GM23248 (cell line): ENCODE measurements around the gene LSM12. TPM values are rescaled to one million over a fixed set of nuclear protein-coding genes. Genes with fewer than 3 reads are reported as not detected.

Experiments
- DNase-seq: peaks from one replicate; pipeline ENCODE4 v3.0.0-alpha.2; 2015
- H2AFZ ChIP-seq: fragments of 200-600 bp; sonication (generic); 2 replicates; pipeline ENCODE4 v1.6.1; 2016; ENCODE audit warnings: antibody characterized with exemption
- H3F3A ChIP-seq: fragments of 200-600 bp; sonication (generic); 2 replicates; pipeline ENCODE4 v1.6.1; 2016; ENCODE audit warnings: mild to moderate bottlenecking, antibody characterized with exemption, mixed run types; ENCODE audit not compliant: insufficient read depth
- H3K27ac ChIP-seq: fragments of 200-600 bp; sonication (generic); 2 replicates; pipeline ENCODE4 v1.5.1; 2016; ENCODE audit warnings: mild to moderate bottlenecking
- H3K27me3 ChIP-seq: fragments of 200-600 bp; sonication (generic); replicated peaks from 2 replicates; pipeline ENCODE4 v1.6.1; 2016; ENCODE audit warnings: mild to moderate bottlenecking; ENCODE audit not compliant: insufficient read depth
- H3K36me3 ChIP-seq: fragments of 200-600 bp; sonication (generic); 2 replicates; pipeline ENCODE4 v1.6.1; 2016; ENCODE audit warnings: low read depth, mild to moderate bottlenecking
- H3K4me1 ChIP-seq: fragments of 200-600 bp; sonication (generic); 2 replicates; pipeline ENCODE4 v1.6.1; 2016; ENCODE audit warnings: mild to moderate bottlenecking; ENCODE audit not compliant: insufficient read depth
- H3K4me2 ChIP-seq: fragments of 200-600 bp; sonication (generic); one replicate; pipeline ENCODE4 v1.6.1; 2016; ENCODE audit warnings: mild to moderate bottlenecking; ENCODE audit not compliant: unreplicated experiment
- H3K4me3 ChIP-seq: fragments of 200-600 bp; sonication (generic); 2 replicates; pipeline ENCODE4 v1.5.1; 2016; ENCODE audit warnings: mild to moderate bottlenecking
- H3K79me2 ChIP-seq: fragments of 200-600 bp; sonication (generic); 2 replicates; pipeline ENCODE4 v1.6.1; 2016; ENCODE audit warnings: mild to moderate bottlenecking; ENCODE audit not compliant: insufficient read depth
- H3K9ac ChIP-seq: fragments of 200-600 bp; sonication (generic); 2 replicates; pipeline ENCODE4 v1.6.1; 2016; ENCODE audit warnings: mild to moderate bottlenecking
- H3K9me2 ChIP-seq: fragments of 200-600 bp; sonication (generic); 2 replicates; pipeline ENCODE4 v1.6.1; 2016; ENCODE audit warnings: mixed run types, mild to moderate bottlenecking, moderate library complexity; ENCODE audit not compliant: insufficient read depth
- H3K9me3 ChIP-seq: fragments of 200-600 bp; sonication (generic); one replicate; pipeline ENCODE4 v1.6.1; 2017; ENCODE audit warnings: low read depth
- H4K20me1 ChIP-seq: fragments of 200-600 bp; sonication (generic); 2 replicates; pipeline ENCODE4 v1.6.0; 2016; ENCODE audit not compliant: insufficient read depth
- EZH2 ChIP-seq: fragments of 200-600 bp; sonication (generic); IDR thresholded peaks from 2 replicates; pipeline ENCODE4 v1.6.1; 2018; ENCODE audit warnings: antibody characterized with exemption, mild to moderate bottlenecking; ENCODE audit not compliant: insufficient read depth, poor library complexity, severe bottlenecking
- EZH2phosphoT487 ChIP-seq: fragments of 200-600 bp; sonication (generic); IDR thresholded peaks from 2 replicates; pipeline ENCODE4 v1.6.1; 2018; ENCODE audit warnings: antibody characterized with exemption, moderate library complexity, mild to moderate bottlenecking, low read depth; ENCODE audit not compliant: insufficient read depth
- WGBS, 2 experiments: methylation state at CpG; one replicate each; pipeline ENCODE4 v1.1.6; 2015 to 2017; ENCODE audit warnings: low lambda C conversion rate in 2 of 2, low coverage in 1 of 2; ENCODE audit errors: missing lambda C conversion rate in 2 of 2; 5-methylcytosine and 5-hydroxymethylcytosine counted together
- in situ Hi-C: fragments of 300-500 bp; cut with MboI; formaldehyde crosslinking; loops from 2 replicates; pipeline ENCODE4 v1.15.0; 2020
- polyA plus RNA-seq: library from polyadenylated mRNA; unstranded; fragments of >200 nt; fragmentation: Nextera tagmentation; extraction: Ambion mirVana; gene quantifications from 2 replicates; pipeline ENCODE4 v1.2.1, GENCODE V29; 2016
- total RNA-seq: library from RNA; depleted of rRNA; stranded (reverse); fragments of >200 nt; shearing (Covaris generic); gene quantifications from 2 replicates; pipeline ENCODE4 v1.2.3, GENCODE V29; 2014

LSM12 gene
- total and polyA plus RNA-seq, 2 experiments from 2014 or later = 36.1 to 122 TPM

- H3K4me1 ChIP-seq = peaks cover 41% of the 10 kb centered on the region
- H3K4me2 ChIP-seq = peak overlapping the region; percentile 76
- H3F3A ChIP-seq = peaks cover 24% of the 10 kb centered on the region
- H3K27me3 ChIP-seq = no peaks in the 10 kb centered on the region
- DNase-seq = no peak
- H4K20me1 ChIP-seq = no peaks in the 10 kb centered on the region
- 72 to 73% methylated on average over 10 of the region's 10 CpGs for WGBS, 2 experiments
- TF ChIP-seq EZH2 (no peak), EZH2phosphoT487 (no peak)
- peaks cover 68% of the 10 kb centered on the region for H3K79me2 ChIP-seq
- peak overlapping the region; percentile 89 for H3K27ac ChIP-seq
- no peaks in the 10 kb centered on the region for H3K36me3 ChIP-seq
- in situ Hi-C loops = no loop called here
- H3K9me3 ChIP-seq = no peaks in the 10 kb centered on the region
- no peaks in the 10 kb centered on the region for H3K9me2 ChIP-seq
- no peak overlapping the region for H2AFZ ChIP-seq
- H3K9ac ChIP-seq = peak overlapping the region; percentile 77
- peak overlapping the region; percentile 67 for H3K4me3 ChIP-seq
Observed at GRCh38 chr17:44110011-44110686, 43.7 kb upstream of the LSM12 start.

- H2AFZ ChIP-seq = no peak overlapping the region
- H3K27ac ChIP-seq = peak overlapping the region; percentile 89
- peak overlapping the region; percentile 77 for H3K9ac ChIP-seq
- no peaks in the 10 kb centered on the region for H3K36me3 ChIP-seq
- H3K27me3 ChIP-seq = no peaks in the 10 kb centered on the region
- peak overlapping the region; percentile 76 for H3K4me2 ChIP-seq
- no peaks in the 10 kb centered on the region for H3K9me3 ChIP-seq
- H3K9me2 ChIP-seq = no peaks in the 10 kb centered on the region
- no peaks in the 10 kb centered on the region for H4K20me1 ChIP-seq
- peak overlapping the region; percentile 67 for H3K4me3 ChIP-seq
- 44 to 69% methylated on average over 4 of the region's 4 CpGs for WGBS, 2 experiments
- no peak for DNase-seq
- in situ Hi-C loops = no loop called here
- peaks cover 24% of the 10 kb centered on the region for H3F3A ChIP-seq
- H3K79me2 ChIP-seq = peaks cover 68% of the 10 kb centered on the region
- no peak for TF ChIP-seq EZH2
- no peak for TF ChIP-seq EZH2phosphoT487
- peaks cover 41% of the 10 kb centered on the region for H3K4me1 ChIP-seq
Observed at GRCh38 chr17:44109312-44109630, 42.8 kb upstream of the LSM12 start.

- H3K4me3 ChIP-seq = peak overlapping the region; percentile 67
- peak overlapping the region; percentile 77 for H3K9ac ChIP-seq
- no peaks in the 10 kb centered on the region for H3K9me3 ChIP-seq
- H3K27me3 ChIP-seq = no peaks in the 10 kb centered on the region
- H3K36me3 ChIP-seq = no peaks in the 10 kb centered on the region
- peaks cover 41% of the 10 kb centered on the region for H3K4me1 ChIP-seq
- no peaks in the 10 kb centered on the region for H3K9me2 ChIP-seq
- in situ Hi-C loops = no loop called here
- H3K27ac ChIP-seq = peak overlapping the region; percentile 89
- peaks cover 74% of the 10 kb centered on the region for H3K79me2 ChIP-seq
- TF ChIP-seq EZH2 (no peak), EZH2phosphoT487 (no peak)
- H2AFZ ChIP-seq = no peak overlapping the region
- peak; percentile 99 for DNase-seq
- WGBS, 2 experiments = 21 to 23% methylated on average over 16 of the region's 16 CpGs
- peak overlapping the region; percentile 76 for H3K4me2 ChIP-seq
- no peaks in the 10 kb centered on the region for H4K20me1 ChIP-seq
- H3F3A ChIP-seq = peaks cover 24% of the 10 kb centered on the region
Observed at GRCh38 chr17:44108440-44109311, 42.2 kb upstream of the LSM12 start.

DNA sequence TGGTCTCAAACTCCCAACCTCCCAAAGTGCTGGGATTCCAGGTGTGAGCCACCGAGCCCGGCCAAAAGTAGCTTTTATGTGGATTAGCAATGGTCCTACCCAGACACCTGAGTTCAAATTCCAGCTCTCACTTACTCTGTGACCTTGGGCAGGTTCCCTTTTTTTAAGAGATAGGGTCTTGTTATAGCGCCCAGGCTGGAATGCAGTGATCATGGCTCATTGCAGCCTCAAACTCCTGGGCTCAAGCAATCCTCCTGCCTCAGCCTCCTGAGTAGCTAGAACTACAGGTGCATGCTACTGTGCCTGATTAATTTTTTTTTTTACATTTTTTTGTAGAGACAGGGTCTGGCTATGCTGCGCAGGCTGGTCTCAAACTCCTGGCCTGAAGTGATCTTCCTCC lies 40.3 kb upstream of the LSM12 start:
- H3K79me2 ChIP-seq = peaks cover 87% of the 10 kb centered on the region
- H3K9ac ChIP-seq = no peak overlapping the region
- H3K9me2 ChIP-seq = no peaks in the 10 kb centered on the region
- no peak for DNase-seq
- H3K4me2 ChIP-seq = no peak overlapping the region
- in situ Hi-C loops = no loop called here
- no peaks in the 10 kb centered on the region for H3K9me3 ChIP-seq
- H3K27me3 ChIP-seq = no peaks in the 10 kb centered on the region
- H3K4me1 ChIP-seq = peaks cover 41% of the 10 kb centered on the region
- no peak overlapping the region for H2AFZ ChIP-seq
- peak overlapping the region; percentile 89 for H3K27ac ChIP-seq
- H3F3A ChIP-seq = peaks cover 22% of the 10 kb centered on the region
- no peaks in the 10 kb centered on the region for H3K36me3 ChIP-seq
- no peak overlapping the region for H3K4me3 ChIP-seq
- H4K20me1 ChIP-seq = no peaks in the 10 kb centered on the region
- no peak for TF ChIP-seq EZH2
- no peak for TF ChIP-seq EZH2phosphoT487
- WGBS, 2 experiments = 89 to 96% methylated on average over 4 of the region's 4 CpGs
